B cell (primary cell): ENCODE measurements around the gene CTSK. TPM values are rescaled to one million over a fixed set of nuclear protein-coding genes. Genes with fewer than 3 reads are reported as not detected.
"Not testable (repeated sequence)": the region's sequence is repeated elsewhere in the genome, so short reads cannot be mapped to it uniquely, and the experiment has no call there.

Source experiments
- ATAC-seq: fragments of 200-7000 bp; cut with Tn5 transposase; one replicate; pipeline ENCODE4 v1.10.0; 2021; ENCODE audit warnings: low read depth, mild to moderate bottlenecking, moderate number of reproducible peaks, moderate library complexity
- CTCF ChIA-PET: fragments of 350-600 bp; sonication (Branson Sonifier 250); formaldehyde crosslinking; loops from one replicate; lab custom pipeline; 2021; ENCODE audit warnings: antibody characterized with exemption, inconsistent platforms; lab: Charles Lee
- POLR2A ChIA-PET: fragments of 350-600 bp; sonication (Branson Sonifier 250); formaldehyde crosslinking; loops from one replicate; lab custom pipeline; 2021; ENCODE audit warnings: antibody characterized with exemption; lab: Charles Lee
- DNase-seq: peaks from one replicate; pipeline ENCODE4 v3.0.0; 2013
- H2AFZ ChIP-seq: 2 replicates; pipeline ENCODE4 v1.6.1; 2012; ENCODE audit warnings: mild to moderate bottlenecking, low read depth, low read length; ENCODE audit not compliant: insufficient read depth, poor library complexity, severe bottlenecking
- H3K27ac ChIP-seq, 2 donors: 1 replicate in 1 of 2; 2 replicates in 1 of 2; pipeline ENCODE4 v1.5.1; 2012 to 2013; ENCODE audit warnings: low read length in 2 of 2, mild to moderate bottlenecking in 2 of 2, moderate library complexity in 1 of 2
- H3K27me3 ChIP-seq, 4 experiments: fragments of 200-600 bp in 1 of 4; sonication (generic) in 1 of 4; replicated peaks in 1 of 4; 1 replicate in 2 of 4; 2 replicates in 2 of 4; pipeline versions ENCODE4 v1.6.1 to v1.7.0; 2013 to 2016; ENCODE audit warnings: low read length in 3 of 4, mild to moderate bottlenecking in 2 of 4, mixed read lengths in 1 of 4, moderate library complexity in 1 of 4; ENCODE audit not compliant: insufficient read depth in 4 of 4, control insufficient read depth in 3 of 4; ENCODE audit errors: control extremely low read depth in 1 of 4
- H3K36me3 ChIP-seq, 2 experiments: replicated peaks in 1 of 2; 1 replicate in 1 of 2; 2 replicates in 1 of 2; pipeline versions ENCODE4 v1.6.1 to v1.7.1; 2013; ENCODE audit warnings: low read length in 1 of 2; ENCODE audit not compliant: insufficient read depth in 2 of 2, control insufficient read depth in 1 of 2; ENCODE audit errors: control extremely low read depth in 1 of 2, extremely low read depth in 1 of 2
- H3K4me1 ChIP-seq, 2 donors: fragments of 200-600 bp in 1 of 2; sonication (generic) in 1 of 2; 1 replicate in 1 of 2; 2 replicates in 1 of 2; pipeline versions ENCODE4 v1.5.1 to v1.6.1; 2013 to 2017; ENCODE audit warnings: low read length in 2 of 2; ENCODE audit not compliant: control insufficient read depth in 2 of 2, insufficient read depth in 2 of 2
- H3K4me2 ChIP-seq: replicated peaks from 2 replicates; pipeline ENCODE3; 2012; ENCODE audit warnings: mild to moderate bottlenecking, low read depth, low read length; ENCODE audit not compliant: poor library complexity, severe bottlenecking
- H3K4me3 ChIP-seq, 5 experiments: fragments of 200-600 bp in 1 of 5; sonication (generic) in 1 of 5; 1 replicate in 3 of 5; 2 replicates in 2 of 5; pipeline versions ENCODE4 v1.5.1 to v1.7.0; 2011 to 2016; ENCODE audit warnings: low read length in 4 of 5, mild to moderate bottlenecking in 4 of 5, low read depth in 2 of 5, control low read depth in 1 of 5, moderate library complexity in 1 of 5; ENCODE audit not compliant: insufficient read depth in 1 of 5; ENCODE audit errors: control extremely low read depth in 1 of 5, extremely low read depth in 1 of 5
- H3K79me2 ChIP-seq: fragments of 200-600 bp; sonication (generic); one replicate; pipeline ENCODE4 v1.6.0; 2016; ENCODE audit warnings: low read length; ENCODE audit not compliant: control insufficient read depth, insufficient read depth
- H3K9ac ChIP-seq: fragments of 200-600 bp; sonication (generic); 2 replicates; pipeline ENCODE4 v1.6.1; 2017; ENCODE audit warnings: mild to moderate bottlenecking, low read length, moderate library complexity
- H3K9me3 ChIP-seq, 3 donors: one replicate each; pipeline versions ENCODE4 v1.6.1 to v1.7.1; 2013; ENCODE audit warnings: low read length in 2 of 3; ENCODE audit not compliant: control insufficient read depth in 2 of 3, insufficient read depth in 1 of 3; ENCODE audit errors: control extremely low read depth in 1 of 3
- H4K20me1 ChIP-seq: 2 replicates; pipeline ENCODE4 v1.6.0; 2012; ENCODE audit warnings: mild to moderate bottlenecking, low read length; ENCODE audit not compliant: insufficient read depth, control insufficient read depth, poor library complexity, severe bottlenecking
- H3K27ac Mint-ChIP-seq: one replicate; pipeline ENCODE4 v1.8.0; 2021; ENCODE audit warnings: mixed read lengths
- H3K27me3 Mint-ChIP-seq: one replicate; pipeline ENCODE4 v1.8.0; 2021; ENCODE audit warnings: mixed read lengths
- H3K4me1 Mint-ChIP-seq: one replicate; pipeline ENCODE4 v1.8.0; 2021; ENCODE audit warnings: mixed read lengths
- H3K4me3 Mint-ChIP-seq: one replicate; pipeline ENCODE4 v1.8.0; 2021; ENCODE audit warnings: mixed read lengths
- H3K9me3 Mint-ChIP-seq: one replicate; pipeline ENCODE4 v1.8.0; 2022; ENCODE audit warnings: mixed read lengths; ENCODE audit not compliant: insufficient read depth
- CTCF ChIP-seq: fragments of 200-600 bp; IDR thresholded peaks from one replicate; pipeline ENCODE4 v1.8.0; 2022; ENCODE audit warnings: antibody characterized with exemption, mild to moderate bottlenecking
- EZH2 ChIP-seq: IDR thresholded peaks from 2 replicates; pipeline ENCODE4 v1.6.1; 2012; ENCODE audit warnings: borderline replicate concordance, low read depth, mild to moderate bottlenecking, moderate library complexity, low read length; ENCODE audit not compliant: insufficient read depth, poor library complexity, severe bottlenecking
- WGBS: methylation state at CpG from one replicate; pipeline ENCODE4 v1.1.5; 2013; ENCODE audit warnings: missing lambda C conversion rate; ENCODE audit not compliant: insufficient coverage; 5-methylcytosine and 5-hydroxymethylcytosine counted together
- intact Hi-C: fragments of 100-400 bp; cut with micrococcal nuclease; formaldehyde crosslinking; loops from one replicate; pipeline ENCODE4 v1.10.0; 2022
- polyA plus RNA-seq: library from polyadenylated mRNA; depleted of rRNA; stranded (reverse); fragments of >200 nt; gene quantifications from 2 replicates; pipeline ENCODE4 v1.2.3, GENCODE V29; 2012
- total RNA-seq, 2 donors: library from RNA; stranded (reverse); fragments of 120-200 nt in 1 of 2; gene quantifications; 1 replicate in 1 of 2; 2 replicates in 1 of 2; pipeline versions ENCODE4 v1.2.3 to v1.2.4, GENCODE V29; 2013 to 2022

The CTSK gene
- total and polyA plus RNA-seq, 2 donors (not counting 1 experiment from before 2014, with no cell fraction given): 5.3 to 6.0 TPM

- intact Hi-C loops: no loop called here
- CTCF ChIA-PET: no interaction called here
- H3K4me1 Mint-ChIP-seq: no peaks in the 10 kb centered on the region
Observed at GRCh38 chr1:150836129-150836773, 28.2 kb upstream of the CTSK start.

GRCh38 chr1:150833961-150834360 lies 25.9 kb upstream of the CTSK start:
- peaks cover 24 to 74% of the 10 kb centered on the region in 2 experiments for H3K36me3 ChIP-seq
- H3K4me1 ChIP-seq, H3K4me3 ChIP-seq, H3K27me3 ChIP-seq, ATAC-seq, H3K4me1 Mint-ChIP-seq, H3K27ac ChIP-seq, intact Hi-C loops, DNase-seq, H3K4me3 Mint-ChIP-seq, H3K9me3 Mint-ChIP-seq, CTCF ChIA-PET, H3K9me3 ChIP-seq, H3K4me2 ChIP-seq, H4K20me1 ChIP-seq, POLR2A ChIA-PET, H3K27ac Mint-ChIP-seq, H2AFZ ChIP-seq, H3K27me3 Mint-ChIP-seq, H3K9ac ChIP-seq, H3K79me2 ChIP-seq: not testable (repeated sequence)
- no CpG with 5 or more reads among the region's 6 CpGs for WGBS

More at GRCh38 chr1:150836129-150836773, 28.2 kb upstream of the CTSK start:
- Histone ChIP-seq H3K79me2 (no peaks in the 10 kb centered on the region), H3K4me2 (no peak overlapping the region), H3K4me3 (no peak overlapping the region), H4K20me1 (no peaks in the 10 kb centered on the region), H3K27ac (peak overlapping the region in 1 of 2 donors; percentile 9), H3K9me3 (no peaks in the 10 kb centered on the region), H3K4me1 (no peaks in the 10 kb centered on the region), H3K9ac (no peak overlapping the region), H2AFZ (no peak overlapping the region), H3K36me3 (peaks cover 22 to 65% of the 10 kb centered on the region in 2 experiments), H3K27me3 (no peaks in the 10 kb centered on the region)
- no peak overlapping the region for H3K4me3 Mint-ChIP-seq
- WGBS: 89% methylated on average over 3 of the region's 6 CpGs
- no peaks in the 10 kb centered on the region for H3K9me3 Mint-ChIP-seq
- no peak for TF ChIP-seq EZH2
- TF ChIP-seq CTCF: no peak
- no peaks in the 10 kb centered on the region for H3K27me3 Mint-ChIP-seq
- POLR2A ChIA-PET: no interaction called here
- ATAC-seq (no peak), DNase-seq (no peak)
- H3K27ac Mint-ChIP-seq: no peak overlapping the region
